COR-L47 (cell line): Measurements from ENCODE around the gene SEC61B.
"Not testable (repeated sequence)": the region's sequence is repeated elsewhere in the genome, so short reads cannot be mapped to it uniquely, and the experiment has no call there.

ENCODE experiments used
- DNase-seq: peaks from one replicate; lab custom pipeline; 2025; lab: John Stamatoyannopoulos, UW

SEC61B gene

GRCh38 chr9:99192786-99193465 is 29.2 kb upstream of the SEC61B start:
- DNase-seq = no peak

- no peak for DNase-seq
Observed at GRCh38 chr9:99193466-99193821, 28.6 kb upstream of the SEC61B start.

- DNase-seq = not testable (repeated sequence)
Observed at GRCh38 chr9:99196484-99196883, 25.6 kb upstream of the SEC61B start.

GRCh38 chr9:99197124-99197630 is 24.9 kb upstream of the SEC61B start:
- DNase-seq = no peak

- DNase-seq = no peak
Observed at GRCh38 chr9:99197987-99198386, 24.1 kb upstream of the SEC61B start.

GRCh38 chr9:99199938-99200539 is 22.0 kb upstream of the SEC61B start:
- DNase-seq = no peak

GRCh38 chr9:99201603-99202002 is 20.5 kb upstream of the SEC61B start:
- DNase-seq = no peak

GRCh38 chr9:99210572-99210971 is 11.5 kb upstream of the SEC61B start:
- no peak for DNase-seq

GRCh38 chr9:99211746-99212145 is 10.3 kb upstream of the SEC61B start:
- no peak for DNase-seq

GRCh38 chr9:99213197-99213596 is 8.9 kb upstream of the SEC61B start:
- DNase-seq = no peak

GRCh38 chr9:99216073-99216472 is 6.0 kb upstream of the SEC61B start:
- DNase-seq = no peak

GRCh38 chr9:99220011-99220410 is 2.1 kb upstream of the SEC61B start:
- no peak for DNase-seq

- no peak for DNase-seq
Observed at GRCh38 chr9:99221266-99221620, 839 bp upstream of the SEC61B start.

GRCh38 chr9:99222416-99223270 is 561 bp downstream of the SEC61B start:
- DNase-seq = no peak

GRCh38 chr9:99224445-99224844 is 2.4 kb downstream of the SEC61B start:
- DNase-seq = no peak

GRCh38 chr9:99226054-99226453 is 4.0 kb downstream of the SEC61B start:
- no peak for DNase-seq

- no peak for DNase-seq
Observed at GRCh38 chr9:99230206-99230605, 8.1 kb downstream of the SEC61B start.

- peak; percentile 2 for DNase-seq
Observed at GRCh38 chr9:99231711-99232110, 9.6 kb downstream of the SEC61B start.

- DNase-seq = no peak
Observed at GRCh38 chr9:99234618-99235017, 12.5 kb downstream of the SEC61B start.

- DNase-seq = no peak
Observed at GRCh38 chr9:99235069-99235468, 13.0 kb downstream of the SEC61B start.

GRCh38 chr9:99235926-99236634 is 14.0 kb downstream of the SEC61B start:
- DNase-seq = no peak

GRCh38 chr9:99237356-99237755 is 15.3 kb downstream of the SEC61B start:
- DNase-seq = no peak
